ENCODE data around the gene TRAF7. TPM values are rescaled to one million over a fixed set of nuclear protein-coding genes. Genes with fewer than 3 reads are reported as not detected.

TRAF7 gene
- total RNA-seq, 4 donors from 2014 or later: 15.3 to 97.1 (median 51.7) TPM

DNA sequence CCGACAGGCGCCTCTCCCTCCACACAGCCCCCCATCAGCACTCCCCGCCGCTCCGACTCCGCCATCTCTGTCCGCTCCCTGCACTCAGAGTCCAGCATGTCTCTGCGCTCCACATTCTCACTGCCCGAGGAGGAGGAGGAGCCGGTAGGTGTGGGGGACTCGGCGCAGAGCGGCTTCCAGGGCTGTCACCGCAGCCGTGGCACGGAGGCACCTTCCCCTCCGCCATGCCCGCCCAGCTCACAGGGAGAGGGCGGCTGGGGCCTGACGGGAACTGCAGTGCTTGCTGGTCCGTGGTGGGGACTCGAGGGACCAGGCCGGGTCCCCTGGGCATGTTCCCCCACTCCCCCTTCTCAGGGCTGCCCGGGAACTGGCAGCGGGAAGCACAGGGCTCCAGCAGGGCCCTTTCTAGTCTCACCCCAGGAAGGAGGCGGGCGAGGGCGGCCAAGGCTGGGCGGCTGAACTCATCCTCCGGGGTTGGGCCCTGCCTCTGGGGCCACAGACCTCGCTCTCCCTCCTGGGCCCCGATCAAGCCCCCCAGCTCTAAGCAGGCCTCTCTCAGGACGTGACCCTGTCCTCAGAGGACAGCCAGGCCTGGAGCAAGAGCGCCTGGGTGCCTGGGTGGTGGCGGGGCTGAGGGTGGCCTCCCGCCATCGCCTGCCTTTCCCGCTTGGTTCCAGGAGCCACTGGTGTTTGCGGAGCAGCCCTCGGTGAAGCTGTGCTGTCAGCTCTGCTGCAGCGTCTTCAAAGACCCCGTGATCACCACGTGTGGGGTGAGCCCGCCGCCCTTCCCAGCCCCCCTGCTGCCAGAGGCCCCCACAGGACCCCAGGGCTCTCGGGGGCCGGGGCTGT, 15.2 kb downstream of the TRAF7 start:
- H3K27ac ChIP-seq: peak overlapping the region; percentile 40 to 41
- no peaks in the 10 kb centered on the region for H3K9me3 ChIP-seq
- intact Hi-C loops (cut with DNase I; ENCODE audit: low total_unique reads): no loop called here
- DNase-seq: no peak
- peak overlapping the region in 1 of 2 donors; percentile 21 for H3K4me3 ChIP-seq
- H3K27me3 ChIP-seq: no peaks in the 10 kb centered on the region
- H3K36me3 ChIP-seq: no peaks in the 10 kb centered on the region
- TF ChIP-seq, protein P1, sequence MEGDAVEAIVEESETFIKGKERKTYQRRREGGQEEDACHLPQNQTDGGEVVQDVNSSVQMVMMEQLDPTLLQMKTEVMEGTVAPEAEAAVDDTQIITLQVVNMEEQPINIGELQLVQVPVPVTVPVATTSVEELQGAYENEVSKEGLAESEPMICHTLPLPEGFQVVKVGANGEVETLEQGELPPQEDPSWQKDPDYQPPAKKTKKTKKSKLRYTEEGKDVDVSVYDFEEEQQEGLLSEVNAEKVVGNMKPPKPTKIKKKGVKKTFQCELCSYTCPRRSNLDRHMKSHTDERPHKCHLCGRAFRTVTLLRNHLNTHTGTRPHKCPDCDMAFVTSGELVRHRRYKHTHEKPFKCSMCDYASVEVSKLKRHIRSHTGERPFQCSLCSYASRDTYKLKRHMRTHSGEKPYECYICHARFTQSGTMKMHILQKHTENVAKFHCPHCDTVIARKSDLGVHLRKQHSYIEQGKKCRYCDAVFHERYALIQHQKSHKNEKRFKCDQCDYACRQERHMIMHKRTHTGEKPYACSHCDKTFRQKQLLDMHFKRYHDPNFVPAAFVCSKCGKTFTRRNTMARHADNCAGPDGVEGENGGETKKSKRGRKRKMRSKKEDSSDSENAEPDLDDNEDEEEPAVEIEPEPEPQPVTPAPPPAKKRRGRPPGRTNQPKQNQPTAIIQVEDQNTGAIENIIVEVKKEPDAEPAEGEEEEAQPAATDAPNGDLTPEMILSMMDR (IDR thresholded peaks at IDR 0.05): no peak
- no peak for TF ChIP-seq POLR2A (IDR thresholded peaks at IDR 0.05)
- no peaks in the 10 kb centered on the region for H3K4me1 ChIP-seq

DNA sequence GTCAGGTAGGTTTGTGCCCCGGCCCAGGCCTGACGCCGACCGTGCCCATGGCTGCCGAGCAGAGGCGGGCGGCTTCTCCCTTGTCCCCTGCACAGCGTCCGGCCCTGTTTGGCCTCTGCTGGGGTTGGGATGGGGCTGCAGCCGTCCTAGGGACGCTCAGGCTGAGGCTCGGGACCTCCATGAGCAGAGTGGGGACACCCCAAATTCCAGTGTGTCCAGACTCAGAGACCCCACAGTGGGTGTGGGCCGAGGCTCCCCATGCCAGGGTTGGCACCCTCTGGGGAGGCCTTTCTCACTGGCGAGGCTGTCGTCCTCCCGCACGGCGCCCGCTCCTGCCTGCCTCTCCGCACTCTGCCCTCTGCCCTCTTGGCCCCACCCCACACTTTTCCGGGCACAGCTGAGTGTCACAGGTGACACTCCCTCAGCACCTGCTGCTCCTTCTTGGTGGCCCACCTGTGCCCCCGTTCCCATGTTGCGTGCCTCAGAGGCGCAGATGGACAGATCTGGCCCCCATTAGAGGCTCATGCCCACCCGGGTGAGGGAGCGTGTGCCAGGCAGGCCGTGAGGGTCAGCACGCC, 16.1 kb downstream of the TRAF7 start:
- Histone ChIP-seq H3K9me3 (no peaks in the 10 kb centered on the region), H3K4me3 (no peak overlapping the region), H3K27ac (no peak overlapping the region), H3K4me1 (no peaks in the 10 kb centered on the region), H3K27me3 (no peaks in the 10 kb centered on the region), H3K36me3 (no peaks in the 10 kb centered on the region)
- no peak for DNase-seq
- intact Hi-C loops (cut with DNase I; ENCODE audit: low total_unique reads): no loop called here
- TF ChIP-seq POLR2A (IDR thresholded peaks at IDR 0.05): no peak
- TF ChIP-seq, protein P1 (IDR thresholded peaks at IDR 0.05): no peak

DNA sequence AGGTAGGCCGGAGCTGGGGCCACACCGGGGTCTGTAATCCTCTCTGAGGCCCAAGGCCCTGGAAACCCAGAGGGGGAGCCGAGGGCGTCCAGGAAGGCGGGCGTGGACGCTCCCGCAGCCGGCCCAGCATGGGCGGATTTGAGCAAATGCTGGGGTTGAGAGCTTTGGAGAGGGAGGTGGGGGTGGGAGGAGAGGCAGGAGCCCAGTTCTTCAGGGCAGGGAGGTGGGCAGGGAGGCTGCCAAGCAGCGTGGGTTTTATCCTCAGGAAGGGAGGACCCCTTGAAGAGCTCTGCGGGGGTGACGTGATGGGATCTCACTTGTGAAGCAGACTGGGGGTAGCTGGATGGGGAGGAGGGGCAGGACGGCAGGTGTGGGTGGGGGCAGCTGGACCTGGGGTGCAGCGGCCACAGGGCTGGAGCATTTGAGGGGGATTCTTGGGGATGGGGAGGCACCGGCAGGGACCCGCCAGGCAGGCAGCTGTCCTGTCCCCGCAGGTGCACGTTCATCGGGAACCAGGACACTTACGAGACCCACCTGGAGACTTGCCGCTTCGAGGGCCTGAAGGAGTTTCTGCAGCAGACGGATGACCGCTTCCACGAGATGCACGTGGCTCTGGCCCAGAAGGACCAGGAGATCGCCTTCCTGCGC, 17.2 kb downstream of the TRAF7 start:
- intact Hi-C loops (cut with DNase I; ENCODE audit: low total_unique reads): no loop called here

DNA sequence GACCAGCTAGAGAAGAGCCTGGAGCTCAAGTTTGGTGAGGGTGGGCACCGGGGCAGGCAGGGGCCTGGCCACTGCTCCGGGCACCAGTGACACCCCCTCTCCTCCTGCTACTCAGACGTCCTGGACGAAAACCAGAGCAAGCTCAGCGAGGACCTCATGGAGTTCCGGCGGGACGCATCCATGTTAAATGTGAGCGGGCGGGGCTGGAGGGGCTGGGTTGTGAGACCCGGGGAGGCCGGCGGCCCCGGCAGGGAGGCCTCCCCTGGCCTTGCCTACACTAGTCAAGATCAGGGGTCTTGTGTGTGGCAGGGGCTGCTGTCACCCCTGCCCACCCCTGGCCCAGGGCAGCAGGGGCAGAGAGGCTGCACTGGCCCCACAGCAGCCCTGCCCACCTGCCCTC, 17.8 kb downstream of the TRAF7 start:
- intact Hi-C loops (cut with DNase I; ENCODE audit: low total_unique reads): no loop called here
- Histone ChIP-seq H3K4me3 (no peak overlapping the region), H3K36me3 (no peaks in the 10 kb centered on the region), H3K9me3 (no peaks in the 10 kb centered on the region), H3K27ac (no peak overlapping the region), H3K27me3 (no peaks in the 10 kb centered on the region), H3K4me1 (no peaks in the 10 kb centered on the region)
- DNase-seq: no peak
- no peak for TF ChIP-seq POLR2A (IDR thresholded peaks at IDR 0.05)
- TF ChIP-seq, protein P1 (IDR thresholded peaks at IDR 0.05): no peak

More for the DNA sequence above, 17.2 kb downstream of the TRAF7 start:
- no peak overlapping the region for H3K4me3 ChIP-seq
- no peak overlapping the region for H3K27ac ChIP-seq
- no peaks in the 10 kb centered on the region for H3K9me3 ChIP-seq
- TF ChIP-seq POLR2A (IDR thresholded peaks at IDR 0.05): no peak
- TF ChIP-seq, protein P1 (IDR thresholded peaks at IDR 0.05): no peak
- no peaks in the 10 kb centered on the region for H3K36me3 ChIP-seq
- DNase-seq: no peak
- no peaks in the 10 kb centered on the region for H3K4me1 ChIP-seq
- H3K27me3 ChIP-seq: no peaks in the 10 kb centered on the region

DNA sequence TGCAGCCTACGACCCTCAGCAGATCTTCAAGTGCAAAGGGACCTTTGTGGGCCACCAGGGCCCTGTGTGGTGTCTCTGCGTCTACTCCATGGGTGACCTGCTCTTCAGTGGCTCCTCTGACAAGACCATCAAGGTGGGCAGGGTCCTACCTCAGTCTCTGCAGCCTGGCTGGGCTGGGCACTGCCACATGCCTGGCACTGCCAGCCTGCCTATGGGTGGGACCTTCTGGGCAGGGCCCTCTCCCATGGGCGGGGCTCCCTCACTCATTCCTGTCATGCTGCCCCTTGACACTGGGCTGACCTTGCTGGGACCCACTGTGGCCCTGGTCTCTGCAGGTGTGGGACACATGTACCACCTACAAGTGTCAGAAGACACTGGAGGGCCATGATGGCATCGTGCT, 18.3 kb downstream of the TRAF7 start:
- no peak for TF ChIP-seq POLR2A (IDR thresholded peaks at IDR 0.05)
- TF ChIP-seq, protein P1 (IDR thresholded peaks at IDR 0.05): no peak
- Histone ChIP-seq H3K4me3 (no peak overlapping the region), H3K27ac (no peak overlapping the region), H3K4me1 (no peaks in the 10 kb centered on the region), H3K9me3 (no peaks in the 10 kb centered on the region), H3K36me3 (no peaks in the 10 kb centered on the region), H3K27me3 (no peaks in the 10 kb centered on the region)
- intact Hi-C loops (cut with DNase I; ENCODE audit: low total_unique reads): no loop called here
- no peak for DNase-seq
